GM21367 (cell line): ENCODE data around the gene PROX1.

Source experiments
- ATAC-seq: cut with Tn5 transposase; IDR thresholded peaks from one replicate; pipeline ENCODE4 v1.9.1; 2021; ENCODE audit not compliant: unreplicated experiment

PROX1 gene, protein sequence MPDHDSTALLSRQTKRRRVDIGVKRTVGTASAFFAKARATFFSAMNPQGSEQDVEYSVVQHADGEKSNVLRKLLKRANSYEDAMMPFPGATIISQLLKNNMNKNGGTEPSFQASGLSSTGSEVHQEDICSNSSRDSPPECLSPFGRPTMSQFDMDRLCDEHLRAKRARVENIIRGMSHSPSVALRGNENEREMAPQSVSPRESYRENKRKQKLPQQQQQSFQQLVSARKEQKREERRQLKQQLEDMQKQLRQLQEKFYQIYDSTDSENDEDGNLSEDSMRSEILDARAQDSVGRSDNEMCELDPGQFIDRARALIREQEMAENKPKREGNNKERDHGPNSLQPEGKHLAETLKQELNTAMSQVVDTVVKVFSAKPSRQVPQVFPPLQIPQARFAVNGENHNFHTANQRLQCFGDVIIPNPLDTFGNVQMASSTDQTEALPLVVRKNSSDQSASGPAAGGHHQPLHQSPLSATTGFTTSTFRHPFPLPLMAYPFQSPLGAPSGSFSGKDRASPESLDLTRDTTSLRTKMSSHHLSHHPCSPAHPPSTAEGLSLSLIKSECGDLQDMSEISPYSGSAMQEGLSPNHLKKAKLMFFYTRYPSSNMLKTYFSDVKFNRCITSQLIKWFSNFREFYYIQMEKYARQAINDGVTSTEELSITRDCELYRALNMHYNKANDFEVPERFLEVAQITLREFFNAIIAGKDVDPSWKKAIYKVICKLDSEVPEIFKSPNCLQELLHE

DNA sequence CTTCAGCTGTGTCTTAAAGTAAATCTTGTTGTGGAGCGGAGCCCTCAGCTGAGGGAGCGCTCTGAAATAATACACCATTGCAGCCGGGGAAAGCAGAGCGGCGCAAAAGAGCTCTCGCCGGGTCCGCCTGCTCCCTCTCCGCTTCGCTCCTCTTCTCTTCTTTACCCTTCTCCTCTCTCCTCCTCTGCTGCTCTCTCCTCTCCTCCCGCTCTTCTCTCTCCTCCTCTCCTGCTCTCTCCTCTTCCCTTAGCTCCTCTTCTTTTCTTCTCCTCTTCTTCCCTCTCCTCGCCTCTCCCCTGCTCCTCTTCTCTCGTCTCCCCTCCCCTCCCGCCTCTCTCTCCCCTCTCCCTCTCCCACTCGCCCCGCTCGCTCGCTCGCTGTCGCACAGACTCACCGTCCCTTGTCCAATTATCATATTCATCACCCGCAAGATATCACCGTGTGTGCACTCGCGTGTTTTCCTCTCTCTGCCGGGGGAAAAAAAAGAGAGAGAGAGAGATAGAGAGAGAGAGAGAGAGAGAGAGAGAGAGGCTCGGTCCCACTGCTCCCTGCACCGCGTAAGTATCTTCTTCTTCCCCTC is at the start of gene PROX1:
PROX1 (plus strand) TSS at position 47 of the 580 bp plus-strand sequence. CDS start 8,563 bp downstream, outside the sequence.
- ATAC-seq: no peak

DNA sequence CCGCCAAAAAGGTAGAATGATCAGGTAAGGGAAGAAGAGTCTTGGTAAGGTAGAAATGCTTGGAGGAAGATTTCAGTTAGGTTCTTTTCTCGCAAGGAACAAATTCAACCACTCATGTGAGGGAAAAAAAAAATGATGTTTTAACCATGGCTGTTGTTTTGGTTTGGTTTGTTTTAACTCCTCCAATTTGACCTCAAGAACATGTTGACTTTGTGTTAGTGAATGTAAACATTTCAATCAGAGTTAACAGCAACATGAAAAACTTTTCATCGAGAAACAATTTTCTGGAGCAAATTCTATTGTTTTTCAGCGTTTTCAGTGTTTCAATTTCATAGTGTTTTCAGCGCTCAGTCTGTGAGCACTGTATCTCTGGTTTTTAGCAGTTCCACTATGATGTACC is 49.0 kb upstream of the PROX1 start:
- ATAC-seq: no peak

- no peak for ATAC-seq
Measured at GRCh38 chr1:213939888-213940287, 47.9 kb upstream of the PROX1 start.

DNA sequence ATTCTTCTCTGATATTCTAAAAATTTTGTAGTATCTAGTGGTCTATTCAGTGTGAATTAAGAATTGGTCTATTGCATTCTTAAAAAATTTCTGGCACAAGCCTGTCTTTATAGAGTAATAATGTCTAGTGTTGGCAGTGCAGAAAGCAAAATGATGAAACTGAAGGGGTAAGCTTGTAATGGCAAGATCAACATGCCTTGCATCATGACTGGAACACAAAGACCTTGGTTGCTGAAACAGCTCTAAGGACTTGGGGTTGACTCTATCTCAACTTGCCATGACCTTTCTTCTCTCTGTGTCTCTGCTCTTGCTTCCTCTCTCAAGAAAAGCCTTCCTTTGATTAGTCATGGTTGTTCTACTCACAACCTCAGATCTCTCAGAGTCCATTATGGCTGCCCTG is 46.8 kb upstream of the PROX1 start:
- ATAC-seq: no peak

DNA sequence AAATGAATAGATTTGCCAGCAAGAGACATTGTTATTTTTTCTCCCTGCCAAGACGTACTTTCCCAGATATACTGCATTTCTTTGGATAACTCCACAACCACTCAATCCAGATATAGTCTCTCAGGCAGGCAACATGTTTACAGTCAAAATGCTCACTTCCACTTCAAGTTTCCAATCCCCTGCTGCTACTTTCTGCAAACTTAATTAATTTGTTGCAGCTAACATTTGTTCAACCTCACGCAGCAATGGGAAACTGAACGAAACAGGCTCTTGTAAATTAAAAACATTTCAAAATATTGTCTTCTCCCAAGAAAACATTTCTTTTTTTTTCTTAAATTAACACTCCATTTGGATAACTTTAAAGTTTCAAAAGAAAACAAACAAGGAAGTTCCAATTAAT is 45.7 kb upstream of the PROX1 start:
- no peak for ATAC-seq

GRCh38 chr1:213947200-213947801 is 40.5 kb upstream of the PROX1 start:
- ATAC-seq: no peak

DNA sequence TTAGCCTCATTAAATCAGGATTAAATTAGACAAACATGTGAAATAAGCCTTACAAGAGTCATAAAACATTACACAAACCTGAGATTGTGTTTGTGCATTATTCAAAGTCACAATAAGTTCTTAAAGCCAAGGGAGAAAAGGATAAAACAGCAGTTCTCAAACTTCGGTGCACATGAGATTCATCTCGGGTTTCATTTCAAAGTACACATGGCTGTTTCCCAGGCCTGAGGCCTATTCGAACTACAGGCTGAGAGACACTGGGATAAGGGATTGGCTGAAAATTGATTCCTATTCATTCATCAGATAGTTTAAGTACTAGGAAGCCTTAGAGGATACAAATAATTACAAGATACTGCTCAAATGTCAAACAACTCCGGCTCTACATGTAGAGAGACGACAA is 35.9 kb upstream of the PROX1 start:
- no peak for ATAC-seq

- no peak for ATAC-seq
Measured at GRCh38 chr1:213953806-213954205, 34.0 kb upstream of the PROX1 start.

- ATAC-seq: no peak
Measured at GRCh38 chr1:213956295-213956770, 31.4 kb upstream of the PROX1 start.

DNA sequence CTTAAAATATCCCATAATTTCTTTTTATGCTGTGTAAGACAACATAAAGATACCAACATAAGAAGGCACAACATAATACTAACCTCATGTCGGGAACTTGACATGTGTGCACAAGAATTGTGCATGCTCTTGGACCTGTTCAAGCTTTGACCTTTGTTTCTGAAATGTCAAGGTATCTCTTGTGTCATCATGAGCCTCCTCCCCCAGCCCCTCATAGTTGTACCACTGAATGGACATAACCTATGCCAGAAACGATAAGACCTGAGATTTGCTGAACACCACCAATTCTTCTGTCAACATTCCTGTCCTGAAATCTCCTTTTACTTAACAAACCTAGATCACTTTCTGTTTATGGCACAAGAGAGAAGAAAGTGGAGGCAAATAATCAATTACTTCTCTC is 29.4 kb upstream of the PROX1 start:
- ATAC-seq: no peak

- no peak for ATAC-seq
Measured at GRCh38 chr1:213960963-213961362, 26.8 kb upstream of the PROX1 start.

- no peak for ATAC-seq
Measured at GRCh38 chr1:213962508-213962907, 25.3 kb upstream of the PROX1 start.

DNA sequence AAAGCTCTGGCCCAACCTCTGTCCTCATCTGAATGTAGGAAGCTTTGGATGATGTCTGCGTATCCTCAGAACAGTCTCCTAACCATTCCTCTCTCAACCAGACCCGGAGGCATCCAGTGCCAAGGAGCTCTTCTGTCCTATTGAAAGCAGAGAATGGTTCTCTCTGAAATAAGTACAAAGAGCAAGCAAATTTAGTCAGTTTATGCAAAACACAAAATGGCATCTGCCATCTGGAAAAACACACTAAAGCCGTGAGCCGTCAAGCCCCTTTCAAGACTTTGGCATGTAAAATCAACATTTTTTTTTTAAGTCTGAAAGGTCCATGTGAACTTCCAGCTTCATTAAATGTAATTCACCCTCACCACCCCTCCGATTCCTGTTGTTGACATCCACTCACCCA is 21.7 kb upstream of the PROX1 start:
- ATAC-seq: no peak

DNA sequence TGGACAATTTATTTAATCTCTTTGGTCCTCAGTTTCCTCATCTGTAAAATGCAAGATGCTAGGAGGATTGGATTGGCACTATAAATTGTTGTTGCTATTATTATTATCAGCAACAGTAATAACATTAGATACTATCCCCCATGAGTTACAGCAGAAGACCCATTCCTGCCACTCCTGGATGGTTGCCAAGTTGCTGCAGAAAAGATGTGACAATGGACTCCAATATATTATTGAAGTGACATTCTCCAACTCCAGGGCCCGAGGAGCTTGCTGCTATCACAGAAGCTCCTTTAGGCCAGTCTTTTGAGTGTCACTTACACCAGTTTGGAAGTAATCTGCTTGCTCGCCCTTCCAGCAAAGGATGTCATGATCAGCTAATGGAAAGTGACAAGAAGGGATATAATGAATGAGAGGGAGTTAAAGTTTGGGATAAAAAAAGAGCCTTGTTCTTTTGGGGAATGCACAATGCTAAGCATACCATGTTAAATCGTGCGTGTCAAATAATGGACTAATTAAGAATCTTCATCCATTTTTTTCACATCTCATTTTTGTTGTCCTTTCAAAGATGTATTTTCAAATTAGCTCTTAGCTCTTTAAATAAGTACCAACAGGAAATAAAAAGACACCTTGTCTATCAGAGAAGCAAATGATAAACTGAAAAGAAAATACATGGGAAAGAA is 19.5 kb upstream of the PROX1 start:
- ATAC-seq: no peak

DNA sequence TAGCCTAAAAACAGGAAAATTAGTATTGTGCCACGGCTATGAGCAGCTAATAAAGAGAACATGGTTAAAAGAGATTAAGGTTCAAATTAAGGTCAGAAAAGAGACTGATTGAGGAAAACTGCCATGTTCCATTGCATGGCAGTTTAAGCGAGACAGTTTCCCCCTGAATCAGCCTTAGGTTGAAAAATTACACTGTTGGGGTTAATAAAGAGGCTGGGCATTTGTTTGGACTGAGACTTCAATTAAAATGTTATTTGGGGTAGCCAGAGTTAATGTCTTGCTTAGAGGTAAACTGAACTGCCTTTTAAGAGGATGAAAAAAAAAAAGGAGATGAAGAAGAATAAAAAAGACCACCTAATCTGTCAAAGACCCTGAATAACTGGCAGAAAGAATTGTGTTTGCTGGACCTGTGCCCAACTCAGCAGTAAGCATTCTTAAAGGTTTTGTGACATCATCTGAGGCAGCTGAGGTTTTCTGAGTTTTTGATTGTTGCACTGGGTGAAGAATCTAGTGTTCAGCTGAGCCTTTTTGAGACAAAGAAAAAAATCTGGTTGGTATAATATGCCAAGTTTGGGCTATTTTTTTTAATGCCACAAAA is 17.7 kb upstream of the PROX1 start:
- ATAC-seq: no peak

- no peak for ATAC-seq
Measured at GRCh38 chr1:213972141-213972540, 15.6 kb upstream of the PROX1 start.

DNA sequence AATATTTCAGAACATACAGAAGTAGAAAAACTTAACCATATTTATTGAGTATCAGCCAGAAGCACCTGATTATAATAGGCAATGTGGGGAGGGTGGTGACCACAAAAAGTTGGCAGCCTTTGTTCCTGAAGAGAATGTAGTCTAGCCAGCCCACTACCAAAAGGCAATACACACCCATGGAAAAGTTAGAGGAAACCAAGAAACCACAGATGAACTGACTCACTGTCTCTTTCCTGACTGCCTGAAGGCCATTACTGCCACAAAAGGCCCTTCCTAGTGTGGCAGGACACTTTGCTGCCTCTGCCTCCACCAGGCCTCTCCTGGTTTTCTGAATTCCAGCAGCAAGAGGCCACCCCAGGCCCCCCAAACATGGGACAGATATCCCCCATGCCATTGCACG is 14.6 kb upstream of the PROX1 start:
- no peak for ATAC-seq

GRCh38 chr1:213976665-213977485 is 10.9 kb upstream of the PROX1 start:
- no peak for ATAC-seq

DNA sequence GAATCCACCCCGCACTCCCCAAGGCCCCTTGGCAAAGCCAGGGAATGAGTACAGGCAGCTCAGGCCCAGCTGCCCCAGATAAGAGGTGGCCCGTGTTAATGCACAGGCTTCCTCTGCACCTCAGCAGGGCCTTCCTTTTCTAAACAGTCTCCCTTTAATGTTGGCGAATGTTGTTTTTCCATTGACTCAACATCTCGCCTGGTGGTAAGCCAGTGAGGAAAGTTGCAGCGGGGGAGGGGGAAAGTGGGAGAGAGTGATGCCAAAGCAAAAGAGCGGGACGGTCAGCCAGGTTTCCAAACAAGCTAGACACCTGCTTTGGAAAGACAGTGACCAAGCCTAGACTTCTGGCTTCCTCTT is 10.3 kb upstream of the PROX1 start:
- ATAC-seq: no peak

GRCh38 chr1:213977909-213978308 is 9.9 kb upstream of the PROX1 start:
- no peak for ATAC-seq
